GM21528 (cell line): Measurements from ENCODE around the gene AHR.

Experiments used
- ATAC-seq: cut with Tn5 transposase; IDR thresholded peaks from one replicate; pipeline ENCODE4 v1.9.1; 2021; ENCODE audit warnings: mild to moderate bottlenecking, moderate library complexity; ENCODE audit not compliant: unreplicated experiment, low FRiP score

Gene AHR

GRCh38 chr7:17302575-17303142, 4.2 kb downstream of the AHR start:
- peak; percentile 42 for ATAC-seq

- no peak for ATAC-seq
Observed at GRCh38 chr7:17304926-17305325, 6.5 kb downstream of the AHR start.

DNA sequence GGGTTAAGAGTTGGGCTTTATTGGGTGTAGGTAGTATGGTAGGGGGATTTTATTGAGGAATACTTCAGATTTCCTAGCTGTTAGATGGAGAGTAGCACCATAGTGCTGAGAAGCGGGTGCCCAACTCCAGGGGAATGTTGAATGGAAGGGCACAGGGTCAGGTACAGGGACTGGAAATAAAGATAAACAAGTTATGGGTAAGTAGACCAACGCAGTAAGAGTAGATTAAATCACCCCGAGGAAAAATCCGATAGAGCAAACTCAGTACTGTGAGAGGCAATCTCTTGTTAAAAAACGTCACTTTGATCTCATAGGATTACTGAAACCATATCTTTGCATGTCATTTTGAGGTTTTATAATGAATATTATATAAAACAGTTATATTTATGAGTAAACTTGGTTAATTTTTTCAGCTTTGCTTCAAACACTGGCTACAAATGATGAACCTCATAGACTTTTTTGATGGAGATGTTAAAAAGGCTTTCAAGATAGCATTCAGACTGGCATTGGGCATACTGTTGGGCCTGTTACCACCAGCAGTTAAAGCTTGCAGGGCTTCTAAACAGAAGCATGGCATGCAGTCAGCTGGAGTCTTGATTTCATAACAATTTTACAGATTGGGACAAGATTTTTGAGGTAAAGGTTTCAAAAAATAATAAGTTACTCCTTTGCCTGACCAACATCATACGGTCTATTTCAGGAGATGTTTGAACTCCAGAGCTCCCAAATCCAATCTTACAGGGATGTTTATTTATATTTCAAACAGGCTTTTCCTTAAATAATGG, 7.1 kb downstream of the AHR start:
- no peak for ATAC-seq

DNA sequence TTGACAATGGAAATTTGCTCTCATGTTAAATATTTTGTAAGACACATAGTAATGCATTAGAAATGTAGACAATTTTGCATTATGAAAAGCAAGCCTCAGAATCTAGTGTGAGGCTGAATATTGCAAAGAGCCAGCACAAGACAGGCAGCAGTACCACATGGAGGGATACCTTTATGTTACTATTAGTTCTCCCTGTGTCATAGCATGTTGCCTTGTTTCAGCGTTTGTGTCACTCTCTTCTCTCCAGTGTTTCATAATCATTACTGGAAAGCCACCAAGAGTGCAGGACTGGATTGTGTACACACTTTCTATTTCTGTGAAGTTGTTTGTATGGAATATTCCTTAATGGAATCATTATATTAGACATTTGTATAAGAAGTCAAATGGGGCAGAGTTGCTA, 8.5 kb downstream of the AHR start:
- no peak for ATAC-seq

DNA sequence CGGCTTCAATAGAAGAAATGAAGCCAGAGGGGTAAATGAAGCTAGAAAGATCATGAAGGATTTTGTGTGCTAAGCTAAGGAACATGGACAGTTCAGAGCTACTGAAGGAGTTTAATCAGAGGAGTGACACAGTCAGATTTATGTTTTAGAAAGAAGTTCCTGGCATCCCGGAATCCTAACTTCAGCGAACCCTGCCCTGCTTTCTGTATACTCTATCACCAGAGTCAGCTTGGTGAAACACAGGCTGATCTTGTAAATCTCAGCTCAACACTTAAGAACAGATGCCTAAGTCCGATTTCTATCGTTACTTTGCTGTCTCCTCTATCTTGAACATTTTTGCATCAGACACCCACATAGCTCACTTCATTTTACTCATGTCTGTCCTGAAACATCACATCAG, 9.1 kb downstream of the AHR start:
- ATAC-seq: no peak

DNA sequence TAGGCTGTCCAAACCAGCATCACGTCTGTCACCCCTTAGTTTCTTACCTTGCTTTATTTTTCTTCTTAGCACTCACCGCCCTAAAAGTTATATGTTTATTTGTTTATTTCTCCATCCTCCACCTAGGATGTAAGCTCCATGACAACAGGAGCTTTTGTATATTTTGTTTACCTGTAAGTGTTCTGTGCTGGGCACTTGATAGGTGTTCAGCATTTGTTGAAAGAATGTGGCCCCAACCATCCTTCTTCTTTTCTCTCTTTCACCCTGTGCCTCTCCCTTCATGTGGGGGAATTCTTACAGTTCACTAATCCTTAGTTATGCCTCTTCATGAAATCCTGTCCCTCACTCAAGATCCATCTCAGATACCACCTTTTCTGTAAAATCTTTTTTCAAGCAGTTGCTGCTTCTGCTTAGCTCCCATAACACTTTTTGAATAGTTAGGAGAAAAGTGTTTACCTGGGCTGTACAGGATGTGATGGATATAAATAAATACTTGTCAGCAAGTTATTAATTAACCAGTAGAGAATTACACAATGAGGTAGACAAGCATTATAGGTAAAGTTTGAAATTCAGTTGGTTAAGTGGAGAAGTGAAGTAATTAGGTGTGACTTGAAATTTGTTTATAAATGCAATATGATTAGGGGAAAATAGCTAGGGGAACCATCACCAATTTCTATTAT, 9.7 kb downstream of the AHR start:
- no peak for ATAC-seq

- no peak for ATAC-seq
Observed at GRCh38 chr7:17311194-17311593, 12.7 kb downstream of the AHR start.

DNA sequence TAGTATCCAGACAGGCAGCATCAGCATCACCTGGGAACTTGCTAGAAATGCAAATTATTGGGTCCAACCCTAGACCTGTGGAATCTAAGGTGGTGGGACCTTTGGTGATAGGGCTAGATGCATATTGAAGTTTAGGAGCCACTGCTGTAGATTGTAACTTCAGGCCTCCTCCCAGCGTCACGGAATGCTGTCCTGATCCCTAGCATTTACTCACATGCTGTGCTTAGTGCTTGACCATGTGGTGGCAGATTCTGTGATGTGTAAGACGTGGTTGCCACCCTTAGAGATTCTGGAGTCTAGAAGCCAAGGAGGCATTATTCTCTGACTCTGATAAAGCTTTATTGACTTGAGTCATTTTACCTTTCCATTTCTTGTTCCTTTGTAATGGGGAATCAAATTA, 13.5 kb downstream of the AHR start:
- ATAC-seq: no peak

- no peak for ATAC-seq
Observed at GRCh38 chr7:17312641-17313040, 14.2 kb downstream of the AHR start.

DNA sequence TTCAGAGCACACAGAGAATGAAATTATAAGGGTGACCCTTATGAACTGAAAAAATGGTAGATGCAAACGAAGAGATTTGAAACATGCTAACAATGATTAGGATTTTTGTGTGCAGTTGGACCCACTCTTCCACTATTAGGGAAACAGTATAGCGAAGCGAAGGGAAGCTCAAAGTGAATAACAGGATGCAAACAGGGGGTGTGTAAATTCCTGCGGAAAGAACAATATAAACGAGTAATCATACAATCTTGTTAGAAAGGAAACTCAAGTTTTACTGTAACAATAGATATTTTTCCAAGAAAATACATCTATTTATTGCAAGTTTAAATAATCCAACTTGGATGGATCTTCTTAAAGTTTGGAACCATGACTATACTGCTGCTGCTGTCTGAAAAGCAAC, 14.7 kb downstream of the AHR start:
- no peak for ATAC-seq

GRCh38 chr7:17315974-17316373, 17.5 kb downstream of the AHR start:
- ATAC-seq: no peak

- ATAC-seq: no peak
Observed at GRCh38 chr7:17318146-17318545, 19.7 kb downstream of the AHR start.

DNA sequence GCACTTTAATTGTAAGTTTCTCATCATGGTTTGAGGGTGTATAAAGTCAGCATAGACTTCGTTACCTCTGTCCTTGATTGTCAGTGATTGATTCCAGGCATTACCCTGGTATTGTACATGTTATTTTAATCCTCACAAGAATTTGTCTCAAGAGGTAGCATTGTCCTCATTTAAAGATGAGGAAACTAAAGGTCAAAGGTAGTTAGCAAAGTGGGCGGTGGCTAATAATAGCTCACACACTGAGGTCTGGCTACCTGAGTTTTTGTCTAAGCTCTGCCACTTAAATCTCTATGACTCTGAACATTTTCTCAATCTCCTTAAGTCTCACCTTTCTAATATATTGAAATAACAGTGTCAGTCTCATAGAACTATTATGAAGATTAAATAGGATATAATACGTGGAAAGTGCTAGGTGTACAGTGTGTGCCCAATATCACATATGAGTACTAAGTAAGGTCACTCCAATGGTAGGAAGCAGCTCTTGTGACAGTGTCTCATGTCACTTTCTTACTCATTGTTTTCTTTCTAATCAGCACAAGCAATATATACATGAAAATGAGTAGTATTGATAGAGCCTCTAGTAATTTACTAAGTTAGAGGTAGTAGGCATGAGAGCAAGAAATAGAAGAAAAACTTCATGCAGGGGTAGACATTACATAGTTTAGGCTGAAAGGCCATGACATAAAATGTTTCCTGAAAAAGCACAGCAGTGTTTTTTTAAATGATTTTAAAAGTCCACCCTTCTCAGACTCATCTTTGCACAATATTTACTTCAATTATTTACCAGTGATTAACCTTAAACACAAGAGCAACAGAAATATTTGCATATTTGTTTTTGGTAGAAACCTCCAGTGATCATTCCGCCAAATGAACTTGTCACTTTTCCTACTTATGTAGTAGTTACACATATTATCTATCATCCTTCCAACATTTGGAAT, 21.0 kb downstream of the AHR start:
- no peak for ATAC-seq

DNA sequence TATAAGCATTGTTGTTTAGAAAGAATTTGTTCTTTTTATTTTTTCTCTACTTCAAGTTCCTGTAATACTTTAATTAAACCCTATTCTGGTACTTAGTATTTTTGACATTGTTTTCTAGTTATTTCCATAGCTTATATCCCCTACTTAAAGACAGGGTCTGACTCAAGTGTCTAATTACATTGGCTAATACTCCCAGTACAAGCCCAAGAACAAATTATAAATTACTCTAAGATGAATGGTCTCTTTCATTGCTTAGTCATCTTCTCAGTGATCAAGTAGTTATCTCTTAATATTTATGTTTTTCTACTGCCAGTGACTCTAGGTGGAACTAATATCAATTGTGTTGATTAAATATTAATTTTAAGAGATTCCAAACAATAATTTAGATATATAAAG, 21.6 kb downstream of the AHR start:
- ATAC-seq: no peak

DNA sequence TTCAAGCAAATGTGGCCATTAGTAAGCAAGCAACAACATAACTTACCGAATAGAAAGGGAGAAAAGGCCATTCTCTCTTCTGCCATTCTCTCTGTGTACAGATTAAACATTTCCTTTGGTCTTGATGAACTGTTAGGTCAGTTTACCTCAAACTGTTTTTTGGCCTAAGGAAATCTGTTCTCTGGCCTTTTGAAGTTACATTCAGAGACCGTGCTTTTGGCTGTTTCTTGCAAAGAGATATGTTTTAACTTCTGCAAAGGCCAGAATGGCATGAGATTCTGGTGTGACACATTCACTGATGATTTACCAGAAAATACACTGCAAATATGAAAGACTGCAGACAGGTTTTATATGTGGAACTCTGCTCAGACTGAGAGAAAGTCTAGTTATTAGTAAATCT, 22.2 kb downstream of the AHR start:
- no peak for ATAC-seq

- ATAC-seq: no peak
Observed at GRCh38 chr7:17325364-17325763, 26.9 kb downstream of the AHR start.

DNA sequence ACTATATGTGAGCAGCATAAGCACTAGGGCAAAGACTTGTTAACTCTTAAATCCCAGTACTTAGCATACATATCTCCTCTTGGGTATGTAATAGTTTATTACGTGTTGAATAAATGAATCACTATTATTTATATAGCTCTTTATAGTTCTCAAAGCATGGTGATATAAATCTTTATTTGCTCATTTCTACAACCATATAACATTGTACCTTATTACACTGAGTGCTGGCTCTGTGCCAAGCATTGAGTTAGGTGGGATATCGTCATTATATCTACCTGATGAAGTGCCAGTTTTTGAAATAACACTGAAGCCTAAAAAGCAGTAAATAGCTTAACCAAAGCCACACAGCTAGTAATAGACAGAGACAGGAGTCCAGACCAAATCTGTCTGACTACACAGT, 27.9 kb downstream of the AHR start:
- ATAC-seq: no peak

- no peak for ATAC-seq
Observed at GRCh38 chr7:17328641-17329040, 30.2 kb downstream of the AHR start.

DNA sequence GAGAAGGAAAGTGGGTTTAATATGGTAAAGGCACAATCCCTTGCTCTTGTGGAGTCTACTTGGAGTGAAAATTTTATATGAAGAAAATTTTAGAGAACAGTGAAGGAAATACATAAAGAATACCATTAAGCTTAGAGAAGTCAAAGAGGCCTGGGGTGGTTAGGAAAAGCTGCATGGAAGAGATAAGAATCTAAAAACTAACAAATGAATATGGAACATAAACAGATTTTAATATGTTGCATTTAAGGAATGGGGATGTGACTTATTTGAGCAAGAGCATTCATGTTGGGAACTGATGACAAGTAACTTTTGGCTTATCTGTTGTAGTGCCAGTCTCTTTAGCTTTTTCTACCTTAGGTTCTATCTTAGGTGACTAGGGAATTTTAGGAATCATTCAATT, 31.0 kb downstream of the AHR start:
- no peak for ATAC-seq

DNA sequence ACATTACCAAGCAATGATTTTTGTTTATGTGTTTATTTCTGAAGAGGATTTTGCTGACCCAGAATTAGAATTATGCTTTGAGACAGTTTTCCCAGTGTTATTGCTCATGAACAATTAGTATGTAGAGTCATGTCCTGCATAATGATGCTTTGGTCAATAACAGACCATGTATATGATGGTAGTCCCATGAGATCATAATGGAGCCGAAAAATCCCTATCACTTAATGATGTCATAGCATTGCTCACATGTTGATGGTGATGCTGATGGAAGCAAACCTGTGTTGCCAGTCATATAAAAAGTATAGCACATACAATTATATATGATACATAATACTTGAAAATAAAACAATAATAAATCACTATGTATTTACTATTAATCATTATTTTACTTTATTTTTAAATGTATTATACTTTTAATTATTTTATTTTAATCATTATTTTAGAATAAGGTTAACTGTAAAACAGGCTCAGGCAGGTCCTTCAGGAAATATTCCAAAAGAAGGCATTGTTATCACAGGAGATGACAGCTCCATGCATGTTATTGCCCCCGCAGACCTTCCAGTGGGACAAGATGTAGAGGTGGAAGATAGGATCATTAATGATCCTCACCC, 33.5 kb downstream of the AHR start:
- ATAC-seq: no peak
